Loucy (cell line): ENCODE measurements around the gene GPATCH2.

Experiments
- CTCF ChIP-seq: fragments of 200-600 bp; sonication (generic); conservative IDR thresholded peaks from 2 replicates; pipeline ENCODE4 v1.5.1; 2014; ENCODE audit warnings: mild to moderate bottlenecking, antibody characterized with exemption, low read length
- EZH2phosphoT487 ChIP-seq: fragments of 200-600 bp; IDR thresholded peaks from 2 replicates; pipeline ENCODE4 v1.6.1; 2018; ENCODE audit warnings: antibody characterized with exemption, mild to moderate bottlenecking, moderate library complexity, borderline replicate concordance

GRCh38 chr1:217457016-217457415 is 173.9 kb downstream of the GPATCH2 start:
- TF ChIP-seq CTCF, result no peak
- TF ChIP-seq EZH2phosphoT487, result no peak
